H1 (cell line): ENCODE results near the gene PROM2. TPM values are rescaled to one million over a fixed set of nuclear protein-coding genes. Genes with fewer than 3 reads are reported as not detected.

Source experiments
- CTCF ChIA-PET: fragments of 300-600 bp; sonication (Branson Sonifier 250); formaldehyde crosslinking; loops from one replicate; lab custom pipeline; 2021; ENCODE audit not compliant: partially characterized antibody; lab: Charles Lee
- POLR2A ChIA-PET: fragments of 300-600 bp; sonication (Branson Sonifier 250); formaldehyde crosslinking; loops from one replicate; lab custom pipeline; 2021; ENCODE audit warnings: inconsistent platforms; ENCODE audit not compliant: partially characterized antibody; lab: Charles Lee
- DNase-seq, 2 experiments: peaks; one replicate each; pipeline versions ENCODE4 v3.0.0 to v3.0.0-alpha.2; 2010 to 2022; ENCODE audit warnings: low spot score in 2 of 2, low read depth in 1 of 2, mixed read lengths in 1 of 2
- FAIRE-seq: peaks from 2 replicates; lab custom pipeline; 2011; peaks lifted over from hg19 to GRCh38; lab: Jason Lieb, UNC
- H2AFZ ChIP-seq: 2 replicates; pipeline ENCODE4 v1.8.1; 2012; ENCODE audit warnings: low read length, inconsistent platforms
- H2AK5ac ChIP-seq: 2 replicates; pipeline ENCODE4 v1.6.1; 2013; ENCODE audit warnings: low read depth, low read length
- H2BK120ac ChIP-seq: replicated peaks from 2 replicates; pipeline ENCODE3; 2013; ENCODE audit warnings: low read depth, low read length, inconsistent platforms
- H2BK12ac ChIP-seq: 2 replicates; pipeline ENCODE4 v1.6.1; 2013; ENCODE audit warnings: low read depth, low read length
- H2BK15ac ChIP-seq: 2 replicates; pipeline ENCODE4 v1.6.1; 2013; ENCODE audit warnings: low read length
- H2BK20ac ChIP-seq: 2 replicates; pipeline ENCODE4 v1.6.1; 2013; ENCODE audit warnings: low read length
- H2BK5ac ChIP-seq: 2 replicates; pipeline ENCODE4 v1.6.1; 2013; ENCODE audit warnings: low read depth, low read length
- H3K14ac ChIP-seq: 2 replicates; pipeline ENCODE4 v1.6.1; 2013; ENCODE audit warnings: inconsistent platforms; ENCODE audit not compliant: insufficient read length
- H3K18ac ChIP-seq: 2 replicates; pipeline ENCODE4 v1.6.1; 2013; ENCODE audit warnings: low read length; ENCODE audit errors: extremely low read depth
- H3K23ac ChIP-seq: 2 replicates; pipeline ENCODE4 v1.6.1; 2013; ENCODE audit warnings: inconsistent platforms; ENCODE audit not compliant: insufficient read length
- H3K23me2 ChIP-seq: 2 replicates; pipeline ENCODE4 v1.6.1; 2013; ENCODE audit warnings: low read depth, low read length
- H3K27ac ChIP-seq: 2 replicates; pipeline ENCODE4 v1.6.1; 2011; ENCODE audit warnings: low read depth, low read length, inconsistent platforms
- H3K27me3 ChIP-seq, 4 experiments: replicated peaks in 1 of 4; 1 replicate in 1 of 4; 2 replicates in 3 of 4; pipeline versions ENCODE4 v1.6.1 to v1.8.1; 2011 to 2013; ENCODE audit warnings: low read length in 3 of 4, mild to moderate bottlenecking in 3 of 4, inconsistent platforms in 2 of 4, mixed read lengths in 2 of 4, moderate library complexity in 1 of 4; ENCODE audit not compliant: control insufficient read depth in 3 of 4, insufficient read depth in 3 of 4; ENCODE audit errors: extremely low read depth in 1 of 4
- H3K36me3 ChIP-seq, 4 experiments: 2 replicates each; pipeline versions ENCODE4 v1.6.1 to v1.8.1; 2011 to 2013; ENCODE audit warnings: mild to moderate bottlenecking in 4 of 4, low read length in 3 of 4, moderate library complexity in 2 of 4, control low read depth in 1 of 4, inconsistent platforms in 1 of 4; ENCODE audit not compliant: insufficient read depth in 4 of 4, control insufficient read depth in 2 of 4
- H3K4ac ChIP-seq: replicated peaks from 2 replicates; pipeline ENCODE3; 2013; ENCODE audit warnings: low read length, low read depth, mixed read lengths, inconsistent platforms; ENCODE audit not compliant: insufficient read length
- H3K4me1 ChIP-seq, 4 experiments: replicated peaks in 1 of 4; 1 replicate in 1 of 4; 2 replicates in 3 of 4; pipeline versions ENCODE4 v1.6.1 to v1.8.1; 2011 to 2013; ENCODE audit warnings: low read length in 3 of 4, inconsistent platforms in 2 of 4, mixed read lengths in 1 of 4; ENCODE audit not compliant: insufficient read depth in 4 of 4, control insufficient read depth in 3 of 4
- H3K4me2 ChIP-seq, 2 experiments: 2 replicates each; pipeline versions ENCODE4 v1.6.1 to v1.8.1; 2011 to 2013; ENCODE audit warnings: low read depth in 2 of 2, low read length in 2 of 2, control low read depth in 1 of 2, inconsistent platforms in 1 of 2, mild to moderate bottlenecking in 1 of 2; ENCODE audit not compliant: insufficient read depth in 1 of 2
- H3K4me3 ChIP-seq, 4 experiments: fragments of 200-600, 300-600 bp in 1 of 4; sonication (generic), shearing (Covaris generic), sonication (Bioruptor Twin) in 1 of 4; 2 replicates each; pipeline versions ENCODE4 v1.5.1 to v1.8.1; 2011 to 2016; ENCODE audit warnings: low read length in 4 of 4, low read depth in 3 of 4, control low read depth in 2 of 4, inconsistent platforms in 2 of 4, mild to moderate bottlenecking in 2 of 4, mixed read lengths in 1 of 4, moderate library complexity in 1 of 4; ENCODE audit not compliant: insufficient read depth in 2 of 4; ENCODE audit errors: extremely low read depth in 1 of 4
- H3K56ac ChIP-seq: replicated peaks from 2 replicates; pipeline ENCODE3; 2013; ENCODE audit warnings: low read depth, mild to moderate bottlenecking, mixed read lengths, low read length, inconsistent platforms; ENCODE audit not compliant: insufficient read length
- H3K79me1 ChIP-seq: 2 replicates; pipeline ENCODE4 v1.6.1; 2013; ENCODE audit warnings: low read depth, low read length, control low read depth
- H3K79me2 ChIP-seq, 2 experiments: 2 replicates each; pipeline versions ENCODE4 v1.6.1 to v1.8.1; 2012 to 2013; ENCODE audit warnings: low read length in 2 of 2, mild to moderate bottlenecking in 2 of 2, inconsistent platforms in 1 of 2; ENCODE audit not compliant: insufficient read depth in 2 of 2, control insufficient read depth in 1 of 2
- H3K9ac ChIP-seq, 4 experiments: replicated peaks in 1 of 4; 1 replicate in 1 of 4; 2 replicates in 3 of 4; pipeline versions ENCODE4 v1.6.1 to v1.8.1; 2011 to 2013; ENCODE audit warnings: low read depth in 3 of 4, low read length in 3 of 4, control low read depth in 2 of 4, mild to moderate bottlenecking in 2 of 4, moderate library complexity in 2 of 4, inconsistent platforms in 1 of 4; ENCODE audit errors: extremely low read depth in 1 of 4
- H3K9me3 ChIP-seq, 2 experiments: 2 replicates each; pipeline versions ENCODE4 v1.6.1 to v1.8.1; 2012 to 2013; ENCODE audit warnings: mild to moderate bottlenecking in 2 of 2, moderate library complexity in 2 of 2, control low read depth in 1 of 2, inconsistent platforms in 1 of 2, low read depth in 1 of 2, low read length in 1 of 2, mixed read lengths in 1 of 2; ENCODE audit not compliant: insufficient read depth in 2 of 2
- H4K20me1 ChIP-seq, 2 experiments: replicated peaks in 1 of 2; 2 replicates each; pipeline versions ENCODE3 to v1.8.1; 2011 to 2013; ENCODE audit warnings: inconsistent platforms in 2 of 2, low read length in 2 of 2, mild to moderate bottlenecking in 1 of 2; ENCODE audit not compliant: insufficient read depth in 2 of 2, control insufficient read depth in 1 of 2
- H4K5ac ChIP-seq: 2 replicates; pipeline ENCODE4 v1.6.1; 2013; ENCODE audit warnings: low read length, low read depth, mixed read lengths, inconsistent platforms; ENCODE audit not compliant: insufficient read length
- H4K8ac ChIP-seq: 2 replicates; pipeline ENCODE4 v1.8.0; 2013; ENCODE audit warnings: mild to moderate bottlenecking, moderate library complexity, low read length, inconsistent platforms; ENCODE audit not compliant: insufficient read depth; ENCODE audit errors: extremely low read depth
- H4K91ac ChIP-seq: replicated peaks from 2 replicates; pipeline ENCODE3; 2013; ENCODE audit warnings: low read length, mixed read lengths, inconsistent platforms; ENCODE audit not compliant: insufficient read length
- CREB1 ChIP-seq: IDR thresholded peaks from 2 replicates; pipeline ENCODE4 v1.6.1; 2012; ENCODE audit warnings: inconsistent platforms
- GABPA ChIP-seq: IDR thresholded peaks from 2 replicates; pipeline ENCODE4 v1.6.1; 2011; ENCODE audit warnings: mild to moderate bottlenecking, low read length, moderate library complexity, borderline replicate concordance; ENCODE audit not compliant: insufficient read depth
- RNF2 ChIP-seq: fragments of 200-900, 300-1000 bp; sonication (generic); IDR thresholded peaks from 2 replicates; pipeline ENCODE4 v1.7.1; 2016; ENCODE audit warnings: borderline replicate concordance, low read depth, mild to moderate bottlenecking, antibody characterized with exemption, low read length; ENCODE audit not compliant: poor library complexity, severe bottlenecking; ENCODE audit errors: missing control alignments
- WGBS, 2 experiments: shearing (Covaris generic) in 1 of 2; methylation state at CpG; one replicate each; pipeline versions ENCODE4 v1.1.6 to v1.1.7; 2013 to 2015; ENCODE audit warnings: low lambda C conversion rate in 2 of 2, mixed read lengths in 2 of 2, inconsistent platforms in 1 of 2, low coverage in 1 of 2, missing lambda C conversion rate in 1 of 2; ENCODE audit not compliant: insufficient replicate concordance in 2 of 2, insufficient coverage in 1 of 2, insufficient read length in 1 of 2; ENCODE audit errors: extremely low coverage in 1 of 2, missing lambda C conversion rate in 1 of 2; 5-methylcytosine and 5-hydroxymethylcytosine counted together
- polyA plus RNA-seq, 7 experiments: library from polyadenylated mRNA; depleted of rRNA in 3 of 7; stranded (reverse) in 5 of 7; unstranded in 2 of 7; fragments of >200 nt in 5 of 7; fragments of 200-250 nt in 2 of 7; gene quantifications; 1 replicate in 5 of 7; 2 replicates in 1 of 7; 4 replicates in 1 of 7; pipeline versions ENCODE4 v1.2.1 to v1.2.3, GENCODE V29; 2011 to 2013; ENCODE audit warnings: missing spikeins in 2 of 7, mixed read lengths in 2 of 7
- total RNA-seq: library from RNA; stranded (reverse); fragmentation: NEBNext Ultra II Directional; extraction: Animal tissue kit (Norgen Biotek cat#: 25700); gene quantifications from 2 replicates; pipeline ENCODE4 v1.2.1, GENCODE V29; 2021

The PROM2 gene
- total and polyA plus RNA-seq, 2 of the 8 experiments (the other 6 are each of a cell fraction or from before 2014, with no cell fraction given): 1.6 to 3.8 TPM

DNA sequence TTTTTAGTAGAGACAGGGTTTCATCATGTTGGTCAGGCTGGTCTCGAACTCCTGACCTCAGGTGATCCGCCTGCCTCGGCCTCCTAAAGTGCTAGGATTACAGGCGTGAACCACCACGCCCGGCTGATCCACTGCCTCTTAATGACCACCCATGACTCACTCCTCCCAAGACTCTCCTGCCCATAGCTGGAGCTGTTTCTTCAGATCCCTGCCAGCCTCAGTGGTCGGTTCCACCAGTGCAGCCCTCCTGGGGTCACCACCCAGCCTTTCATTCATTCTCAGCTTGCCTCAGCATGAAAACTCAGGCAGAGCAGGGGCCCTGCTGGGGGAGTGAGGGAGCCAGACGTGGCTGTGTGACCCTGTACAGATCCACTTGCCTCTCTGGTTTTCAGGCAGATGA, 35.4 kb downstream of the PROM2 start:
- Histone ChIP-seq H3K18ac (no peak overlapping the region), H3K56ac (no peak overlapping the region), H2BK12ac (no peak overlapping the region), H2BK15ac (no peak overlapping the region), H2AFZ (no peak overlapping the region), H2AK5ac (no peak overlapping the region), H3K9me3 (peaks cover 60 to 96% of the 10 kb centered on the region in 2 experiments), H3K27ac (no peak overlapping the region), H3K4me1 (no peaks in the 10 kb centered on the region; a peak in 1 of 7 replicates), H3K4me2 (no peak overlapping the region), H3K4me3 (no peak overlapping the region), H3K9ac (no peak overlapping the region), H3K14ac (no peak overlapping the region), H2BK20ac (no peak overlapping the region), H3K4ac (no peak overlapping the region), H2BK5ac (no peak overlapping the region), H3K23me2 (no peaks in the 10 kb centered on the region; the same call in 1 of the 2 replicates), H4K20me1 (no peaks in the 10 kb centered on the region), H3K36me3 (no peaks in the 10 kb centered on the region), H4K91ac (no peak overlapping the region), H3K23ac (no peak overlapping the region), H3K79me1 (no peaks in the 10 kb centered on the region), H4K5ac (no peak overlapping the region), H2BK120ac (no peak overlapping the region), H4K8ac (no peak overlapping the region), H3K27me3 (no peaks in the 10 kb centered on the region), H3K79me2 (no peaks in the 10 kb centered on the region)
- CTCF ChIA-PET: no interaction called here
- TF ChIP-seq RNF2 (no peak), CREB1 (no peak), GABPA (no peak)
- no peak for DNase-seq
- WGBS, 2 experiments: 82% methylated on average over 8 of the region's 8 CpGs; no CpG with 5 or more reads in 1 of the 2 experiments
- no peak for FAIRE-seq
- POLR2A ChIA-PET: no interaction called here
